ENCODE measurements around the gene PITPNC1. TPM values are rescaled to one million over a fixed set of nuclear protein-coding genes. Genes with fewer than 3 reads are reported as not detected.

The PITPNC1 gene
- total RNA-seq, 1 experiment from 2014 or later = 37.5 TPM

- Histone ChIP-seq H2BK120ac (ENCODE audit: low read depth, low read length, poor library complexity, severe bottlenecking) (no peak overlapping the region), H3K9ac (ENCODE audit: extremely low read depth, insufficient read length, low read length) (no peak overlapping the region), H3K79me2 (ENCODE audit: insufficient read depth, low read length) (no peaks in the 10 kb centered on the region; the same call in 1 of the 2 replicates), H2BK15ac (ENCODE audit: low read depth, low read length) (no peak overlapping the region), H2BK20ac (ENCODE audit: low read depth, low read length, poor library complexity, severe bottlenecking) (no peak overlapping the region), H4K20me1 (ENCODE audit: control insufficient read depth, insufficient read depth, insufficient read length) (no peaks in the 10 kb centered on the region), H4K91ac (ENCODE audit: insufficient read length, low read depth, low read length) (no peak overlapping the region), H3K14ac (ENCODE audit: insufficient read depth, low read length) (no peak overlapping the region), H4K5ac (ENCODE audit: insufficient read length, low read depth, low read length) (no peak overlapping the region), H3K56ac (ENCODE audit: insufficient read length, low read depth, low read length) (no peak overlapping the region), H3K23ac (ENCODE audit: insufficient read length, low read depth, low read length) (no peak overlapping the region), H3K4me1 (ENCODE audit: insufficient read depth, low read length) (no peaks in the 10 kb centered on the region), H3K4ac (ENCODE audit: low read depth, low read length) (no peak overlapping the region), H3T11ph (ENCODE audit: low read length) (no peak overlapping the region), H2BK12ac (ENCODE audit: insufficient read length, low read depth, low read length) (no peak overlapping the region), H2AK5ac (ENCODE audit: insufficient read length, low read length) (no peak overlapping the region), H3K27me3 (ENCODE audit: insufficient read depth, low read length) (no peaks in the 10 kb centered on the region), H3K23me2 (ENCODE audit: insufficient read length, low read depth, low read length, poor library complexity, severe bottlenecking) (no peaks in the 10 kb centered on the region), H2AFZ (ENCODE audit: low read length) (no peak overlapping the region), H2BK5ac (ENCODE audit: insufficient read length, low read length) (no peak overlapping the region), H4K8ac (replicated peaks; ENCODE audit: insufficient read length, low read depth, low read length) (no peak overlapping the region), H3K27ac (ENCODE audit: insufficient read length, low read depth, low read length) (no peak overlapping the region), H3K18ac (ENCODE audit: insufficient read length, low read depth, low read length) (no peak overlapping the region), H3K4me2 (ENCODE audit: insufficient read depth, insufficient read length, low read length) (no peak overlapping the region), H3K9me3 (ENCODE audit: control insufficient read depth, low read depth, low read length) (no peaks in the 10 kb centered on the region), H3K79me1 (ENCODE audit: insufficient read depth, low read depth, low read length, poor library complexity, severe bottlenecking) (no peaks in the 10 kb centered on the region)
- Mint-ChIP-seq H3K27ac (no peak overlapping the region), H3K27me3 (ENCODE audit: low read depth) (no peaks in the 10 kb centered on the region), H3K4me3 (no peak overlapping the region), H3K4me1 (peaks cover 0 to 5% of the 10 kb centered on the region in 2 experiments; a peak in 2 of 4 replicates), H3K36me3 (ENCODE audit: insufficient read depth in 1 of 3, low read depth in 3 of 3) (peaks cover 0 to 9% (median 5%) of the 10 kb centered on the region in 3 experiments; a peak in 4 of 7 replicates), H3K9me3 (no peaks in the 10 kb centered on the region)
- no CpG with 5 or more reads among the region's 11 CpGs for WGBS (ENCODE audit: extremely low coverage, insufficient read length, low lambda C conversion rate)
- TF ChIP-seq CTCF (conservative IDR thresholded peaks at IDR 0.05) = no peak
- no peak for DNase-seq
Measured at GRCh38 chr17:67542219-67543114, 165.4 kb downstream of the PITPNC1 start.

Measured in H9 (cell line).